Stimulated activated CD4-positive, alpha-beta T cell treated with anti-CD3 and anti-CD28 coated beads, TNF-alpha, amount 100 ng/mL, for 1 hour (primary cell): ENCODE measurements around the gene BTBD18.

Experiments used
- DNase-seq, 3 donors: peaks; one replicate each; pipeline ENCODE4 v3.0.0-alpha.2; 2020; ENCODE audit warnings: low read depth in 3 of 3, low spot score in 1 of 3

Gene BTBD18

GRCh38 chr11:57751676-57752253, at the start of gene BTBD18:
BTBD18 (minus strand) TSS chr11:57751819; CDS start chr11:57751188, 631 bp downstream.
- DNase-seq: no peak

GRCh38 chr11:57801183-57801485, 49.5 kb upstream of the BTBD18 start:
- DNase-seq: no peak

- no peak for DNase-seq
Measured at GRCh38 chr11:57800444-57801182, 49.0 kb upstream of the BTBD18 start.

DNA sequence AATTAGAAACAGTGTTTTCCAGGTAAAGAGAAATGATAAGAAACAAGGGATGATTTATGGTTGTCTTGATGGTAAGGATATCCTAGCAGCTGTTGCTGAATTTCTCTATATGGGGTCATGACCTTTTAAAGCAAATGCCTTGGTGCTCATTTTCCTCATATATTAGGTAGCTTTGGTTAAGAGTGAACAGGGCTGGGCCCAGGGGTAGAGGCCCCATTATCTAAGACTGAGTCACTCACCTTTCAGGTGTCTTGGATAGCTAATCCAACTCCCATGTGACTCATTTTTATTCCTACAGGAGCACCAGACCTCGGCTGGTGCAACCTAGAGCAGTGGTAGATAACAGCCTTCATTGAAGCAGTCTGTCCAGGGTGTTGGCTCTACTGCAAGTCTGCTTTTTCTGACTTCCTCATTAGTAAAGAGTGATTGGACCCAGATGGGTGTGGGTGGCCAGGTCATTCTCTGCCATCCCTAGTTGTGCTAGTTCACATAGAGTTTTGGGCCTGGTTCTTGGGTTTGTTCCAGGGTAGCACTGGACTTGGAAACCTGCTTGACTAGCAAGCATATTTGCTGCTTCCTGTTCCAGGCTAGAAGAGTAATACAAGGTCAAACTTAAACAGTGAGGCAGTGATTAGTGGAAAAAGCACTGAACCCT, 47.4 kb upstream of the BTBD18 start:
- no peak for DNase-seq

DNA sequence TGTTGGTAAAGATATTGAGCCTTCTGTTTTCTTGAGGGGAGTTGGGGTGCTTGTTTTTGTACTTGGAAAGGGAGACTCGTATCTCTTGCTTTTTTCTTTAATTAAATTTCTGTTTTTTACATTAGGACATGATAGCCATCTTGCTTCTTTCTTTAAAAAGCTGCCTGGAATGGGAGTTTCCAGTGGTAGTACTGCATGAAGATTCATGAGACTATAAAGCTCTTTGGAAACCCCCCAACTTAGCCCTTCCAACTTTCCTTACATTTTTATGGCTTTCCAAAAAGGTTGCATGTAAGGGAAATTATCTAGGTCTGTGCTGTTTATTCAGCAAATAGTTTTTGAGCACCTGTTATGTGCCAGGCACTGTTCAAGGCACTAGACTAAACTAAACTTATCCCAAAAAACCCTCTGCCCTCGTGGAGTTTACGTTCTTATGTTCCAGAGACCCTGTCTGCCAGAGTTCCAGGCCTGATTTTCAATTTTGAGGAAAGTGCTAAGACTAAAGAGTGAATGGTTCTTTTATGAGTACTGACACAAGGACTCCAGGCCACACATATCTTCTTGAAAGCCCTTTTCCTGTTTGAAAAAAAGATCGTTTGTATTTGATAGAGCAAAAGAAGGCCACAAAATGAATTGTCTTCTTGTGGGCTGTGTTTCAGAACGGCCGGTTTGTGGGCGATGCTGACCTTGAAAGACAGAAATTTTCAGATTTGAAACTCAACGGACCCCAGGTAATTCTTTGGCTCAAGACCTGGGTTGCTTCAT, 41.9 kb upstream of the BTBD18 start:
- DNase-seq: no peak

DNA sequence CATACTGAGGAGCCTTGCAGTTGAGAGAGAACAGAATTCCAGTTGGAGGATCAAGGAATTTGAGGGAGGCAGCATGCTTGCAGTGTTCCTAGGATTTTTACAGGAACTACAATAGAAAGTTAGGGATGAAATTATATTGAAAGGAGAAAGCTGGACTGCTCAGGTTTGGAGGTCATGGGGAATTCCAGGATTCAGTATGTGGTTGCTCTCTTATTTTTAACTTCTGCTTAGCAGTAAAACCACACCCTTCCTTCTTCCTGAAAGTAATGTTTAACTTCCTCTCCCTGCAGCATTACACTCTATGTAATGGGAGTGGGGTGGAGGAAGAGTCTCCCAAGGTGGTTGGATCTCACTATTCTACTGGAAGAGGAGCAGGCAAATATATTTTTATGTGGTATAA, 41.3 kb upstream of the BTBD18 start:
- no peak for DNase-seq

DNA sequence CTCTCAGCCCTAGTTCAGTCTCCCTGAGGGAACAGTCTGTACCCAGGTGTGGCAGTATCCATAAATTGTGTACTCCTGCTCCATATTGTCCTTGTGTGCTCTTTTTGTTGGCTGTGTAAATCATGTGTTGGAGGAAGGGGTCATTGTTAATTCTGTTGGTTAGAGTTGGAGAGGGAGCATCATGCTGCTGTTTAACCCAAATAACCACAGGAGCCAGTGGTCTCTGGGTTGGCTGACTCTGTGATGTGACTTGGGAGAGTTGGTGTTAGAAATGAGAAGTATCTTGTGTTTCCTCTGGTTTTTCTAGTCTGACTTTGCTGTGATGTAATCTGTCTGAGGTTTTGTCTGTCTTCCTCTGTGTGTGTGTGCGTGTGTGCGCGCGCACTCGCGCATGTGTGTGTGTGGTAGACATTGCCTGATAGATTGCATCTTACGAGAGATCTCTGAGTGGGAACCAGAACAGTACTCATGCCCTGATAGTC, 40.5 kb upstream of the BTBD18 start:
- peak; percentile 60 to 68 (median 60) for DNase-seq

DNA sequence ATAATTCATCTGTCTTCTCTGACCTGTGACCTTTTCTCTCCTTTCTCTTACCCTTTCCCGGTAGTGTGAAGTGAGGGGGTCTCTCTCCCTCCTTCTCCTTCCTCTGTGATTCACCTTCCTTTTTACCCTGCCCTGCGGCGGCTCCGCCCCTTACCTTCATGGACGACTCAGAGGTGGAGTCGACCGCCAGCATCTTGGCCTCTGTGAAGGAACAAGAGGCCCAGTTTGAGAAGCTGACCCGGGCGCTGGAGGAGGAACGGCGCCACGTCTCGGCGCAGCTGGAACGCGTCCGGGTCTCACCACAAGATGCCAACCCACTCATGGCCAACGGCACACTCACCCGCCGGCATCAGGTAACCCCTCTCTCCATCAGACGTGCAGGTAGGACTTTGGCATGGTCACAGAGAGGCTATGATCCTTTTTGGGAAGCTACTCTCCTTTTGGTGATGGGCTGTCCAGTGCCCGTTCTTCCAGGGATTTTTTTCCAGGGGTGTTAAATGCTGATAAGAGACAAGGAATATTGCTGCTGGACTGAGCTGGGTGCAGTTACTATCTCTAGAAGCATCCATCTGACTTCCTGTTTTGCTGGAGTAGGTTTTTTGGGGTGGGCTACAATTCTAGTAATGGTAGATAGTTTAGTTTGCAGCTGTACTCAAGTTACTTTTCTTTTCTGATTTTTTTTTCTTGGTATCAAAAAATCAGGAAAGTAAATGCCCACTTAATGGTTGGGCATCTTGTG, 39.9 kb upstream of the BTBD18 start:
- no peak for DNase-seq

GRCh38 chr11:57788703-57789088, 37.1 kb upstream of the BTBD18 start:
- DNase-seq: no peak

DNA sequence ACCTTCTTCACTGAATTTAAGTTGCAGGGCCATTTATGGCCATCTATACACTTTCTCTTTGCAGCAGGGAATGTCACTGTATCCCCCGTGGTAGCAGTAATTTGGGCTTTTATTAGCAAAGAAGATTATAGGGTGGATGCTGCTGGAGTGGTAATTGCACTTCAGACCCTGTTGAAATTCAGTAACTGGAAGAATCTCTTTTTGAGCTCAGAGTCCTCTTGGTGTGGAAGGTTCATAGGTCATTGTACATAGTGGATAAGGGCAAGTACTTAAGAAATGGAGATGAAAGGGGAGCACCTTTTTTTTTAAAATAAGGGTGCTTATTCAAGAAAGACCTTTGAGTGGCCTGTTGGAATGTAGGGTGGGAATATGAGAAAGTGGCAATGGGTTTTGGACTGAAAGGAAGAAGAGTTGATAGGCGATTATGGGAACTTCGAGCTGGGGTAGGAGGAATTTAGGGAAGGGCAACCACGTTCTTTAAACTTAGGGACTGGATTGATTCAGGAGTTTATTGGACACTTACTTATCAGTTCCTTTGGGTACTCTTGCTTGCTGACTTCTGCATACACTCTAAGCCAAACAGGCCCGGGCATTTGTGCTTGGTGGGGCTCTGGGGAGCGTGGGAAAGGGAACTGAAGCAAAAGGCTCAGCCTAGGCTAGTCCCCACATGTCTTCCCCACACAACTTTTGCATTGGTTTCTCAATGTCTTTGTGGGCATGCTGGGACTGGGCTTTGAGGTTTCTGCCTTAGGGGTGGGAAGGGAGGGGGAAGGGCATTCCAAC, 36.5 kb upstream of the BTBD18 start:
- no peak for DNase-seq

GRCh38 chr11:57787006-57787604, 35.5 kb upstream of the BTBD18 start:
- DNase-seq: no peak

- no peak for DNase-seq
Measured at GRCh38 chr11:57786436-57786835, 34.8 kb upstream of the BTBD18 start.

DNA sequence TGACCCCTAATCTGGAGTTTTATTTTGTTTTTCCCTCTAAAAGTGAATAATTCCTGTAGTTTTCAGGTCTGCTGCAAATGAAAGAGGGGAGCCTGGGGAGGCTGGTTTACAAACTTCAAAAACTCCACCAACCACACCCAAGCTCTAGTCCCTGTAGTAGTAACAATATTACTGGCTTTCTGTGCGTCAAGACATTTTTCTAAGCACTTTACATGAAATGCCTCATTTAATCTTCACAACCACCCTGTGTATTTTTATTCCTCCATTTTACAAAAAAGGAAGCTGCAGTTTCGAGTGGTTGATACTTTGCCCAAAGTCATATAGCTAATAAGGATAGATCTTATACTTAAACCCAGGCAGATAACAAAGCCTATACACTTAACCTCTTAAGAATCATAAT, 33.5 kb upstream of the BTBD18 start:
- DNase-seq: no peak

DNA sequence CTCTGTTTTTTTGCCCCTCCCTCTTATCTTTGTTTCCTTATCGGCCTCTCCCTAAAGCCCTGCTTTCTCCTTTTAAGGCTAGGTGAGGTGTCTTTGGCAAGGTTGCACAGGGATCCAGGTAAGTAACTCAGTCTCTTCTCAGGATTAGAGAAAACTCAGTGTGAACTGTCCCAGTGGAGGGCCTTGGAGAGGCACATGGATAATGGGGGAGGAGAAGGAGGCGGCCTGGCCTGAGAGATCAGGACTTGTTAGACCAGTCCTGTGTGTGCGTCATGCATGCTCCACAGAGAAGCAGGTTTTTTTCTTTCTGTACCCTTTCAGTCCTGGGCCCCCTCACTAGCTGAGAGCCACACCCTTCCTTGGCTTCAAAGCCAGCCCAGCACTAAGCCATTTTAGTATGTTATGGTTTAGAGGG, 29.9 kb upstream of the BTBD18 start:
- no peak for DNase-seq

DNA sequence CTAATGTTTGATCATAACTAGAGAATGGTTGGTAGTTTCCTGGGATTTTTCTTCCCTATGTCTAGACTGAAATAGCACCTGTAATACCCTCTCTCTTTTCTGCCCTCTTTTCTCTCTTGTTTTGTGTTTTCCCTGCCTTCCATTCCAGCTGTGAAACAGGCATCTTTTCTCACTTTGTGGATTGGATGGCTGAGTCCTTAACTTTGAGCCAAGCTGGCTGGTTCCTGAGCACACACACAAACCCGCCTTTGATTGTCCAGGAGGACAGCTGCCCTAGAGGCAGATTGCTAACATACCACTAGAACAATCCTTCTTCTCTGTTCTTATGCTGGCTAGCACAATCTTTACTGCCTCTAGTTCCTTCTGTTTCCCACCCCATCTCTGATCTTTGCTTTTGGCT, 27.7 kb upstream of the BTBD18 start:
- DNase-seq: no peak

DNA sequence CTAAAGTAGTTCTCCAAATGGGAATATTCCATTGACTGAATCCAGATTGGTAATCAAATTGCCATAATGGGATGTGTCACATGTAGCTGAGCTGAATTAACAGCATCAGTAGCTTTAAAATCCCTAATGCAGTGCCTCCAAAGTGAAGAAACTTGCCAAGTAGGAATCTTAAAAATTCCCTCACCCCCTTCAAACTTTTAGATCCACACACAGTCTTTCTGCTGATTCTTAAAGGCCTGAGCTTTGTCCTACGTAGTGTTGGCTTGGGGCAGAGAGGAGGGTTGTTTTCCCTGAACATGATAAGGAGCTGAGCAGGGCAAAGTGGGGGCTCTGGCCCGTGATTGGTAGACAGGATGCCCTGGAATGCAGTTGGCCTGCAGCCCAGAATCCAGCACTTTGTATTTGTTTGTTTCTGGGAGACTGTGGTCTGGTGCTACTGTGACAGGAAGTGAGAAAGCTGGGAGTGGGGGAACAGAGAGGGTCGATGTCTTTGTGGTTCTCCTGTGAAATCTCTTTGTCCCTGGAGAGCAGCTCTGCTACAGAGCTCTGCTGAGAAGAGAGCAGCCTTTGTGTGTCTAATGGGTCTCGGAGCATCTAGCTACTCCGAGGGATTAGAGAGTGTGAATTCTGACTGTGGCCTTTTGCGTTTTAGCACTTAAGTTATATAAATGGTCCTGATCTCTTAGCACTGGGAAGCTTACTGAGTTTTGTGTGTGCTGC, 26.9 kb upstream of the BTBD18 start:
- no peak for DNase-seq

DNA sequence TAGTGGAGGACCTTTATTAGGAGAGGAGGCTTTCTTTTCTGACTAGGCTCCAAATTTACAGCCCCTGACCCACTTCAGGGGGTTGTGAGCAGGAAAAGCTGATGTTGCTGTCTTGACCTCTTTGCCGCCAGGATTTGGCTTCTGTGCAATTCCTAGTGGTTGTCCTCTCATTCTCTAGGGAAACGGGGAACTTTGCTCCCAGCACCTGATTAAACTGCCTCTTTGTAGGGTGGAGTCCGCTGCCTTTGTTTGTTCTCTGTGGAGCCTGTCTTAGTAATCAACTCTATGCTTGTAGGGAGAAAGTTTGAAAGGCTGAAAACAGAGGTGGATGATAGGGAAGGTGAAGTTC, 26.3 kb upstream of the BTBD18 start:
- DNase-seq: no peak

DNA sequence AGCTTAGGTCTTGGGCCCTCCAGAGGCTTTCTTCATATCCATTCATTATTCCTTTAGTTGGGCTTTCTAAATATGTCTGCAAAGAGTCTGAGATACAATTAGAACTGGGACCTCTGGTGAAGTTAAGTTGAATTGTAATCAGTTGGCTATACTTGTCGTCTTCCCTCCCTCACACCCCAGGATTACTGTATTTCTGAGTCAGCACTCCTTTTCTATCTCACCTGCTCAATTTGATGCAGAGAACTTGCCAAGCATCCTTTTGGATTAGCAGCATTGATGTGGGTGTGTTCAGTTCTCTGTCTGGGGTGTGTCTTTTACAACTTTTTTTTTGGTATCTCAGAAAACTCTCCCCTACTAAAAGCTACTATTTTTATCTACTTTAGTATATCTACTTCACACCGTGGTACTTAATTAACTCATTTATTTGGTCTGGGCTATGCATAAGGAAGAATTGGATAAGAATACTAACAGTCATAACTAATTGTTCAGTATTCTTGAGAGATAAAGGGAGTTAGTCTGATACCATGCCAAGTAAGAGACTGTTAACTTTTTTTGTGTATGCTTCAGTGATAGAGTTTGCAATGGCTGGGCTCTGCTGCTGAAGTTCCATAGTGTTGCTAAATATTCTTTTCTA, 25.1 kb upstream of the BTBD18 start:
- no peak for DNase-seq

- DNase-seq: no peak
Measured at GRCh38 chr11:57776031-57776521, 24.5 kb upstream of the BTBD18 start.
